HepG2 (cell line): ENCODE measurements around the gene RNASE3. TPM values are rescaled to one million over a fixed set of nuclear protein-coding genes. Genes with fewer than 3 reads are reported as not detected.
A peak's percentile ranks its signal among the peaks of the same experiment; 100 is the strongest.

Experiments used
- CTCF ChIP-seq: sonication (generic); formaldehyde crosslinking; IDR thresholded peaks from 2 replicates; pipeline ENCODE4 v1.5.0; 2020; ENCODE audit warnings: mild to moderate bottlenecking, missing genetic modification reagents, moderate library complexity
- DR1 ChIP-seq: sonication (generic); formaldehyde crosslinking; IDR thresholded peaks from 2 replicates; pipeline ENCODE4 v1.8.0; 2021; ENCODE audit warnings: mild to moderate bottlenecking, missing genetic modification reagents, inconsistent platforms
- FOSL2 ChIP-seq: sonication (generic); formaldehyde crosslinking; IDR thresholded peaks from 2 replicates; pipeline ENCODE4 v1.4.0; 2020; ENCODE audit warnings: missing genetic modification reagents
- HMG20A ChIP-seq: IDR thresholded peaks from 2 replicates; pipeline ENCODE4 v1.6.1; 2016; ENCODE audit warnings: borderline replicate concordance
- MYPOP ChIP-seq: sonication (generic); formaldehyde crosslinking; IDR thresholded peaks from 2 replicates; pipeline ENCODE4 v1.8.1; 2023; ENCODE audit warnings: mild to moderate bottlenecking, moderate library complexity, missing genetic modification reagents
- MZF1 ChIP-seq: sonication (generic); formaldehyde crosslinking; IDR thresholded peaks from 2 replicates; pipeline ENCODE4 v1.8.1; 2023; ENCODE audit warnings: mild to moderate bottlenecking, missing genetic modification reagents, borderline replicate concordance
- RARA ChIP-seq: IDR thresholded peaks from 2 replicates; pipeline ENCODE4 v1.6.1; 2016; ENCODE audit warnings: missing genetic modification reagents, missing compliant biosample characterization
- RBM39 ChIP-seq: fragments of 200-400 bp; formaldehyde crosslinking; IDR thresholded peaks from one replicate; pipeline ENCODE4 v1.6.1; 2018; ENCODE audit warnings: antibody characterized with exemption, mild to moderate bottlenecking, low read depth, low read length; ENCODE audit not compliant: poor library complexity, severe bottlenecking
- TBP ChIP-seq: sonication (generic); formaldehyde crosslinking; IDR thresholded peaks from 2 replicates; pipeline ENCODE4 v1.5.0; 2020; ENCODE audit warnings: missing genetic modification reagents
- TFDP1 ChIP-seq: IDR thresholded peaks from 2 replicates; pipeline ENCODE4 v1.6.1; 2016; ENCODE audit warnings: missing compliant biosample characterization, missing genetic modification reagents, borderline replicate concordance
- TSC22D2 ChIP-seq: sonication (generic); formaldehyde crosslinking; IDR thresholded peaks from 2 replicates; pipeline ENCODE4 v1.5.1; 2020; ENCODE audit warnings: missing genetic modification reagents, mild to moderate bottlenecking, borderline replicate concordance
- ZFP36L2 ChIP-seq: sonication (generic); formaldehyde crosslinking; IDR thresholded peaks from 2 replicates; pipeline ENCODE4 v1.4.0; 2020; ENCODE audit warnings: missing genetic modification reagents
- ZFY ChIP-seq: sonication (generic); formaldehyde crosslinking; IDR thresholded peaks from 2 replicates; pipeline ENCODE4 v1.4.0; 2020; ENCODE audit warnings: missing genetic modification reagents
- ZNF20 ChIP-seq: sonication (generic); formaldehyde crosslinking; IDR thresholded peaks from 2 replicates; pipeline ENCODE4 v1.4.0; 2020; ENCODE audit warnings: mild to moderate bottlenecking, moderate library complexity, missing genetic modification reagents
- ZNF326 ChIP-seq: sonication (generic); formaldehyde crosslinking; IDR thresholded peaks from 2 replicates; pipeline ENCODE4 v1.4.0; 2020; ENCODE audit warnings: missing genetic modification reagents, borderline replicate concordance
- ZNF331 ChIP-seq: sonication (generic); formaldehyde crosslinking; IDR thresholded peaks from 2 replicates; pipeline ENCODE4 v1.4.0; 2020; ENCODE audit warnings: missing genetic modification reagents
- ZNF543 ChIP-seq: sonication (generic); formaldehyde crosslinking; IDR thresholded peaks from 2 replicates; pipeline ENCODE4 v1.4.0; 2020; ENCODE audit warnings: mild to moderate bottlenecking, missing genetic modification reagents
- ZNF550 ChIP-seq: sonication (generic); formaldehyde crosslinking; IDR thresholded peaks from 2 replicates; pipeline ENCODE4 v1.4.0; 2020; ENCODE audit warnings: mild to moderate bottlenecking, missing genetic modification reagents, borderline replicate concordance
- ZNF652 ChIP-seq: IDR thresholded peaks from 2 replicates; pipeline ENCODE4 v1.6.1; 2016; ENCODE audit warnings: low read depth, borderline replicate concordance
- ZNF737 ChIP-seq: sonication (generic); formaldehyde crosslinking; IDR thresholded peaks from 2 replicates; pipeline ENCODE4 v1.5.0; 2020; ENCODE audit warnings: missing genetic modification reagents, mild to moderate bottlenecking, borderline replicate concordance
- ZNF740 ChIP-seq: sonication (generic); formaldehyde crosslinking; IDR thresholded peaks from 2 replicates; pipeline ENCODE4 v1.4.0; 2020; ENCODE audit warnings: missing genetic modification reagents
- ZNF749 ChIP-seq: sonication (generic); formaldehyde crosslinking; IDR thresholded peaks from 2 replicates; pipeline ENCODE4 v1.8.0; 2022; ENCODE audit warnings: mild to moderate bottlenecking, missing genetic modification reagents, moderate library complexity, borderline replicate concordance
- ZNF790 ChIP-seq: sonication (generic); formaldehyde crosslinking; IDR thresholded peaks from 2 replicates; pipeline ENCODE4 v1.8.0; 2022; ENCODE audit warnings: missing genetic modification reagents, mild to moderate bottlenecking, borderline replicate concordance
- ZNF792 ChIP-seq: IDR thresholded peaks from 2 replicates; pipeline ENCODE4 v1.6.1; 2016
- ZNF841 ChIP-seq: sonication (generic); formaldehyde crosslinking; IDR thresholded peaks from 2 replicates; pipeline ENCODE4 v1.8.1; 2023; ENCODE audit warnings: missing genetic modification reagents, borderline replicate concordance
- polyA plus RNA-seq, 8 experiments: library from polyadenylated mRNA; depleted of rRNA in 3 of 8; stranded (reverse) in 7 of 8; unstranded in 1 of 8; fragments of >200 nt; fragmentation: Illumina TruSeq in 4 of 8; extraction: Trizol in 4 of 8; gene quantifications; 2 replicates each; pipeline versions ENCODE4 v1.2.1 to v1.2.3, GENCODE V29; 2011 to 2016; ENCODE audit warnings: low read depth in 4 of 8, missing spikeins in 1 of 8, mixed read lengths in 1 of 8; ENCODE audit not compliant: insufficient read depth in 1 of 8
- total RNA-seq, 5 experiments: library from RNA; depleted of rRNA; stranded (reverse); fragments of >200 nt; fragmentation: Illumina TruSeq; extraction: Trizol; gene quantifications; 2 replicates each; pipeline ENCODE4 v1.2.3, GENCODE V29; 2016; ENCODE audit warnings: low read depth in 1 of 5

The RNASE3 gene
- total and polyA plus RNA-seq, 2 of the 13 experiments (the other 11 are each of a cell fraction or from before 2014, with no cell fraction given): not detected

GRCh38 chr14:20873370-20874177 is 17.6 kb upstream of the RNASE3 start (continued):
- TF ChIP-seq CTCF (peak; percentile 82), ZNF652 (CRISPR knock-in tag) (0 out of 2 replicates have a peak, but pooled peaks have one; percentile 12), ZNF792 (CRISPR knock-in tag) (no peak), ZNF550 (no peak), RBM39 (no peak), ZNF326 (CRISPR knock-in tag) (no peak), HMG20A (CRISPR knock-in tag) (no peak), DR1 (CRISPR knock-in tag) (no peak), ZNF790 (no peak), MZF1 (CRISPR knock-in tag) (no peak), ZNF331 (no peak), ZNF20 (CRISPR knock-in tag) (no peak), ZNF749 (CRISPR knock-in tag) (no peak), ZFP36L2 (CRISPR knock-in tag) (no peak), RARA (CRISPR knock-in tag) (no peak), ZNF740 (CRISPR knock-in tag) (no peak), FOSL2 (CRISPR knock-in tag) (no peak), ZNF841 (CRISPR knock-in tag) (no peak), ZFY (CRISPR knock-in tag) (peak; percentile 53; the same call in 1 of the 2 replicates), ZNF543 (CRISPR knock-in tag) (no peak), ZNF737 (CRISPR knock-in tag) (no peak), MYPOP (CRISPR knock-in tag) (no peak), TBP (CRISPR knock-in tag) (no peak), TSC22D2 (CRISPR knock-in tag) (no peak), TFDP1 (CRISPR knock-in tag) (peak; percentile 42; the same call in 1 of the 2 replicates)
